SK-N-SH (cell line): ENCODE data around the gene DUSP5. TPM values are rescaled to one million over a fixed set of nuclear protein-coding genes. Genes with fewer than 3 reads are reported as not detected.

Experiments
- CTCF ChIA-PET: fragments of 300-600, 350-600 bp; formaldehyde crosslinking; extraction: SDS; loops from one replicate; lab custom pipeline; 2021; lab: Yijun Ruan, JAX
- POLR2A ChIA-PET: fragments of 350-600 bp; sonication (Branson Sonifier 250); formaldehyde crosslinking; extraction: SDS; loops from one replicate; lab custom pipeline; 2020; ENCODE audit warnings: antibody characterized with exemption, inconsistent platforms; lab: Yijun Ruan, JAX
- DNase-seq: peaks from one replicate; pipeline ENCODE4 v3.0.0; 2012
- H2AFZ ChIP-seq: fragments of 200-600 bp; sonication (generic); 2 replicates; pipeline ENCODE4 v1.8.1; 2016; ENCODE audit warnings: antibody characterized with exemption, mild to moderate bottlenecking, low read depth
- H3F3A ChIP-seq: fragments of 200-600 bp; sonication (generic); replicated peaks from 2 replicates; pipeline ENCODE3; 2016; ENCODE audit warnings: antibody characterized with exemption, mild to moderate bottlenecking; ENCODE audit not compliant: insufficient read depth
- H3K27ac ChIP-seq, 2 experiments: fragments of 200-500 bp in 1 of 2; fragments of 200-600 bp in 1 of 2; sonication (Bioruptor generic) in 1 of 2; sonication (generic), shearing (Covaris generic) in 1 of 2; 2 replicates each; pipeline versions ENCODE4 v1.5.1 to v1.6.1; 2014 to 2016; ENCODE audit warnings: low read depth in 2 of 2, inconsistent platforms in 1 of 2, low read length in 1 of 2, mild to moderate bottlenecking in 1 of 2, mixed read lengths in 1 of 2
- H3K27me3 ChIP-seq: fragments of 200-600 bp; sonication (generic), shearing (Covaris generic); 2 replicates; pipeline ENCODE4 v1.6.1; 2016; ENCODE audit warnings: mixed run types; ENCODE audit not compliant: insufficient read depth
- H3K36me3 ChIP-seq, 2 experiments: fragments of 200-500 bp in 1 of 2; fragments of 200-600 bp in 1 of 2; sonication (Bioruptor generic) in 1 of 2; sonication (generic) in 1 of 2; replicated peaks in 1 of 2; 2 replicates each; pipeline versions ENCODE3 to v1.5.1; 2014 to 2016; ENCODE audit warnings: low read length in 1 of 2, mild to moderate bottlenecking in 1 of 2; ENCODE audit not compliant: insufficient read depth in 2 of 2, control insufficient read depth in 1 of 2
- H3K4me1 ChIP-seq, 2 experiments: fragments of 200-500 bp in 1 of 2; fragments of 200-600 bp in 1 of 2; sonication (Bioruptor generic) in 1 of 2; sonication (generic), shearing (Covaris generic) in 1 of 2; 2 replicates each; pipeline versions ENCODE4 v1.5.1 to v1.6.1; 2014 to 2016; ENCODE audit warnings: low read depth in 1 of 2, low read length in 1 of 2, mixed run types in 1 of 2; ENCODE audit not compliant: insufficient read depth in 2 of 2, control insufficient read depth in 1 of 2
- H3K4me2 ChIP-seq: fragments of 200-600 bp; sonication (generic), shearing (Covaris generic); 2 replicates; pipeline ENCODE4 v1.6.1; 2017; ENCODE audit warnings: mixed run types
- H3K4me3 ChIP-seq, 2 experiments: fragments of 200-500 bp in 1 of 2; fragments of 200-600 bp in 1 of 2; sonication (Bioruptor generic) in 1 of 2; sonication (generic), shearing (Covaris generic) in 1 of 2; 2 replicates each; pipeline versions ENCODE4 v1.5.1 to v1.8.1; 2014 to 2016; ENCODE audit warnings: low read depth in 2 of 2, inconsistent platforms in 1 of 2, low read length in 1 of 2, mild to moderate bottlenecking in 1 of 2, mixed read lengths in 1 of 2, moderate library complexity in 1 of 2
- H3K79me2 ChIP-seq: fragments of 200-600 bp; sonication (generic); 2 replicates; pipeline ENCODE4 v1.8.1; 2017; ENCODE audit warnings: mild to moderate bottlenecking; ENCODE audit not compliant: insufficient read depth
- H3K9ac ChIP-seq: fragments of 200-600 bp; sonication (generic); 2 replicates; pipeline ENCODE4 v1.6.1; 2017; ENCODE audit warnings: mixed run types
- H3K9me2 ChIP-seq: fragments of 200-600 bp; sonication (generic); 2 replicates; pipeline ENCODE4 v1.6.1; 2017; ENCODE audit warnings: mixed run types
- H3K9me3 ChIP-seq: fragments of 200-600 bp; sonication (generic); 2 replicates; pipeline ENCODE4 v1.6.1; 2017; ENCODE audit warnings: mixed run types, mild to moderate bottlenecking, moderate library complexity
- H4K20me1 ChIP-seq: fragments of 200-600 bp; sonication (generic); 2 replicates; pipeline ENCODE4 v1.6.1; 2017; ENCODE audit warnings: mild to moderate bottlenecking, mixed run types; ENCODE audit not compliant: insufficient read depth
- CHD2 ChIP-seq: fragments of 150-350 bp; IDR thresholded peaks from 2 replicates; pipeline ENCODE4 v1.6.1; 2018; ENCODE audit warnings: low read length; ENCODE audit not compliant: partially characterized antibody
- CTCF ChIP-seq: fragments of 200-600 bp; sonication (generic); IDR thresholded peaks from 2 replicates; pipeline ENCODE4 v1.6.1; 2017; ENCODE audit warnings: antibody characterized with exemption, mild to moderate bottlenecking, moderate library complexity
- ELF1 ChIP-seq: IDR thresholded peaks from 2 replicates; pipeline ENCODE4 v1.4.0; 2012
- EZH2phosphoT487 ChIP-seq: fragments of 200-600 bp; sonication (generic); IDR thresholded peaks from 2 replicates; pipeline ENCODE4 v1.6.1; 2017; ENCODE audit warnings: low read depth, mixed run types, mild to moderate bottlenecking, antibody characterized with exemption, moderate library complexity, borderline replicate concordance
- FOSL2 ChIP-seq: IDR thresholded peaks from 2 replicates; pipeline ENCODE4 v1.4.0; 2012; ENCODE audit warnings: low read depth, mild to moderate bottlenecking, moderate library complexity, borderline replicate concordance
- FOXJ3 ChIP-seq: sonication (generic); formaldehyde crosslinking; IDR thresholded peaks from 2 replicates; pipeline ENCODE4 v1.5.1; 2020; ENCODE audit warnings: mild to moderate bottlenecking, missing genetic modification reagents
- FOXM1 ChIP-seq: IDR thresholded peaks from 2 replicates; pipeline ENCODE4 v1.4.0; 2012; ENCODE audit warnings: low read depth, mild to moderate bottlenecking
- GATA2 ChIP-seq: sonication (generic); formaldehyde crosslinking; IDR thresholded peaks from 2 replicates; pipeline ENCODE4 v1.5.0; 2020; ENCODE audit warnings: mild to moderate bottlenecking, missing genetic modification reagents
- JUND ChIP-seq: IDR thresholded peaks from 2 replicates; pipeline ENCODE4 v1.4.0; 2012
- MAX ChIP-seq: IDR thresholded peaks from 2 replicates; pipeline ENCODE4 v1.4.0; 2012; ENCODE audit warnings: low read depth
- MEF2A ChIP-seq: IDR thresholded peaks from 2 replicates; pipeline ENCODE4 v1.4.0; 2012; ENCODE audit warnings: low read depth, borderline replicate concordance
- RCOR1 ChIP-seq: fragments of 150-350 bp; IDR thresholded peaks from 2 replicates; pipeline ENCODE4 v1.6.1; 2017; ENCODE audit warnings: antibody characterized with exemption, low read length
- SIN3A ChIP-seq: IDR thresholded peaks from 2 replicates; pipeline ENCODE4 v1.6.1; 2012; ENCODE audit warnings: low read depth, mild to moderate bottlenecking, low read length, moderate library complexity, borderline replicate concordance
- SMC3 ChIP-seq: IDR thresholded peaks from 2 replicates; pipeline ENCODE4 v1.6.1; 2012; ENCODE audit warnings: low read depth, low read length, improper control_type of control experiment
- TAF1 ChIP-seq: IDR thresholded peaks from 2 replicates; pipeline ENCODE4 v1.6.1; 2012; ENCODE audit warnings: low read depth, mild to moderate bottlenecking, low read length, moderate library complexity, borderline replicate concordance
- TEAD4 ChIP-seq: IDR thresholded peaks from 2 replicates; pipeline ENCODE4 v1.4.0; 2012; ENCODE audit warnings: mild to moderate bottlenecking, borderline replicate concordance; ENCODE audit not compliant: insufficient read depth
- WGBS: methylation state at CpG from one replicate; pipeline ENCODE4 v1.1.6; 2017; ENCODE audit warnings: low lambda C conversion rate; 5-methylcytosine and 5-hydroxymethylcytosine counted together
- polyA plus RNA-seq, 3 experiments: library from polyadenylated mRNA; depleted of rRNA; stranded (reverse); fragments of >200 nt; gene quantifications; 2 replicates each; pipeline ENCODE4 v1.2.3, GENCODE V29; 2012
- TF ChIP-seq, protein P1 (sequence below): fragments of 150-350 bp; IDR thresholded peaks from 2 replicates; pipeline ENCODE4 v1.6.1; 2017; ENCODE audit warnings: antibody characterized with exemption, low read length, low read depth, borderline replicate concordance
- TF ChIP-seq, protein P2 (sequence below): IDR thresholded peaks from 2 replicates; pipeline ENCODE4; 2012
- TF ChIP-seq, protein P3 (sequence below): IDR thresholded peaks from 2 replicates; pipeline ENCODE4 v1.4.0; 2012; ENCODE audit warnings: low read depth, borderline replicate concordance

DUSP5 gene
- polyA plus RNA-seq, 1 of the 3 experiments (the other 2 are of a cell fraction), result 52.0 TPM

GRCh38 chr10:110491346-110491745 lies 6.4 kb upstream of the DUSP5 start:
- H4K20me1 ChIP-seq, result no peaks in the 10 kb centered on the region
- H3K9ac ChIP-seq, result no peak overlapping the region
- no peak overlapping the region for H3K27ac ChIP-seq
- POLR2A ChIA-PET, result no interaction called here
- H3K27me3 ChIP-seq, result no peaks in the 10 kb centered on the region
- H3K4me1 ChIP-seq, result peaks cover 10 to 32% of the 10 kb centered on the region in 2 experiments; a peak in 3 of 4 replicates
- peaks cover 19% of the 10 kb centered on the region for H3F3A ChIP-seq
- DNase-seq, result no peak
- H2AFZ ChIP-seq, result no peak overlapping the region
- no peak overlapping the region for H3K4me3 ChIP-seq
- no peak overlapping the region for H3K4me2 ChIP-seq
- 59% methylated on average over 2 of the region's 2 CpGs for WGBS
- CTCF ChIA-PET, result no interaction called here
- no peaks in the 10 kb centered on the region for H3K36me3 ChIP-seq
- H3K9me2 ChIP-seq, result no peaks in the 10 kb centered on the region
- H3K9me3 ChIP-seq, result no peaks in the 10 kb centered on the region
- peaks cover 15% of the 10 kb centered on the region for H3K79me2 ChIP-seq
- TF ChIP-seq, protein P1, sequence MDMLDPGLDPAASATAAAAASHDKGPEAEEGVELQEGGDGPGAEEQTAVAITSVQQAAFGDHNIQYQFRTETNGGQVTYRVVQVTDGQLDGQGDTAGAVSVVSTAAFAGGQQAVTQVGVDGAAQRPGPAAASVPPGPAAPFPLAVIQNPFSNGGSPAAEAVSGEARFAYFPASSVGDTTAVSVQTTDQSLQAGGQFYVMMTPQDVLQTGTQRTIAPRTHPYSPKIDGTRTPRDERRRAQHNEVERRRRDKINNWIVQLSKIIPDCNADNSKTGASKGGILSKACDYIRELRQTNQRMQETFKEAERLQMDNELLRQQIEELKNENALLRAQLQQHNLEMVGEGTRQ, result no peak
- TF ChIP-seq EZH2phosphoT487 (no peak), FOXJ3 (CRISPR knock-in tag) (no peak), MEF2A (no peak), TAF1 (no peak), SIN3A (no peak), FOSL2 (no peak), FOXM1 (no peak), SMC3 (no peak)
- TF ChIP-seq, protein P2, sequence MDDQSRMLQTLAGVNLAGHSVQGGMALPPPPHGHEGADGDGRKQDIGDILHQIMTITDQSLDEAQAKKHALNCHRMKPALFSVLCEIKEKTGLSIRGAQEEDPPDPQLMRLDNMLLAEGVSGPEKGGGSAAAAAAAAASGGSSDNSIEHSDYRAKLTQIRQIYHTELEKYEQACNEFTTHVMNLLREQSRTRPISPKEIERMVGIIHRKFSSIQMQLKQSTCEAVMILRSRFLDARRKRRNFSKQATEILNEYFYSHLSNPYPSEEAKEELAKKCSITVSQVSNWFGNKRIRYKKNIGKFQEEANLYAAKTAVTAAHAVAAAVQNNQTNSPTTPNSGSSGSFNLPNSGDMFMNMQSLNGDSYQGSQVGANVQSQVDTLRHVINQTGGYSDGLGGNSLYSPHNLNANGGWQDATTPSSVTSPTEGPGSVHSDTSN, result no peak

GRCh38 chr10:110492069-110492822 lies 5.5 kb upstream of the DUSP5 start:
- Histone ChIP-seq H3K9me3 (no peaks in the 10 kb centered on the region), H3K79me2 (peaks cover 24% of the 10 kb centered on the region), H3K4me1 (peaks cover 16 to 32% of the 10 kb centered on the region in 2 experiments; a peak in 3 of 4 replicates), H3K4me2 (no peak overlapping the region), H3K27me3 (no peaks in the 10 kb centered on the region), H3K4me3 (no peak overlapping the region), H4K20me1 (no peaks in the 10 kb centered on the region), H3F3A (peaks cover 26% of the 10 kb centered on the region), H3K9me2 (no peaks in the 10 kb centered on the region), H2AFZ (no peak overlapping the region), H3K27ac (no peak overlapping the region), H3K9ac (no peak overlapping the region), H3K36me3 (no peaks in the 10 kb centered on the region)
- POLR2A ChIA-PET, result no interaction called here
- WGBS, result 95% methylated on average over 5 of the region's 5 CpGs
- no peak for DNase-seq
- CTCF ChIA-PET, result interaction anchor here (0.8 kb wide), 1 partner anchor 18 kb away, joined by 3 read pairs; no protein-coding TSS in a partner anchor
- TF ChIP-seq JUND (no peak), MAX (no peak), TEAD4 (no peak), ELF1 (no peak), FOXM1 (no peak), GATA2 (CRISPR knock-in tag) (no peak), CTCF (no peak), FOSL2 (no peak), SIN3A (no peak), CHD2 (no peak), RCOR1 (no peak)
- TF ChIP-seq, protein P3, sequence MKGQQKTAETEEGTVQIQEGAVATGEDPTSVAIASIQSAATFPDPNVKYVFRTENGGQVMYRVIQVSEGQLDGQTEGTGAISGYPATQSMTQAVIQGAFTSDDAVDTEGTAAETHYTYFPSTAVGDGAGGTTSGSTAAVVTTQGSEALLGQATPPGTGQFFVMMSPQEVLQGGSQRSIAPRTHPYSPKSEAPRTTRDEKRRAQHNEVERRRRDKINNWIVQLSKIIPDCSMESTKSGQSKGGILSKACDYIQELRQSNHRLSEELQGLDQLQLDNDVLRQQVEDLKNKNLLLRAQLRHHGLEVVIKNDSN, result no peak
- TF ChIP-seq, protein P1, result no peak
